GM20431 (cell line): ENCODE data around the gene TIPARP.

Experiments used
- in situ Hi-C: fragments of 300-500 bp; cut with MseI, MboI; formaldehyde crosslinking; loops from one replicate; pipeline ENCODE4 v1.15.0; 2020; ENCODE audit warnings: low sequenced_read_pairs; ENCODE audit not compliant: unreplicated experiment

The TIPARP gene

DNA sequence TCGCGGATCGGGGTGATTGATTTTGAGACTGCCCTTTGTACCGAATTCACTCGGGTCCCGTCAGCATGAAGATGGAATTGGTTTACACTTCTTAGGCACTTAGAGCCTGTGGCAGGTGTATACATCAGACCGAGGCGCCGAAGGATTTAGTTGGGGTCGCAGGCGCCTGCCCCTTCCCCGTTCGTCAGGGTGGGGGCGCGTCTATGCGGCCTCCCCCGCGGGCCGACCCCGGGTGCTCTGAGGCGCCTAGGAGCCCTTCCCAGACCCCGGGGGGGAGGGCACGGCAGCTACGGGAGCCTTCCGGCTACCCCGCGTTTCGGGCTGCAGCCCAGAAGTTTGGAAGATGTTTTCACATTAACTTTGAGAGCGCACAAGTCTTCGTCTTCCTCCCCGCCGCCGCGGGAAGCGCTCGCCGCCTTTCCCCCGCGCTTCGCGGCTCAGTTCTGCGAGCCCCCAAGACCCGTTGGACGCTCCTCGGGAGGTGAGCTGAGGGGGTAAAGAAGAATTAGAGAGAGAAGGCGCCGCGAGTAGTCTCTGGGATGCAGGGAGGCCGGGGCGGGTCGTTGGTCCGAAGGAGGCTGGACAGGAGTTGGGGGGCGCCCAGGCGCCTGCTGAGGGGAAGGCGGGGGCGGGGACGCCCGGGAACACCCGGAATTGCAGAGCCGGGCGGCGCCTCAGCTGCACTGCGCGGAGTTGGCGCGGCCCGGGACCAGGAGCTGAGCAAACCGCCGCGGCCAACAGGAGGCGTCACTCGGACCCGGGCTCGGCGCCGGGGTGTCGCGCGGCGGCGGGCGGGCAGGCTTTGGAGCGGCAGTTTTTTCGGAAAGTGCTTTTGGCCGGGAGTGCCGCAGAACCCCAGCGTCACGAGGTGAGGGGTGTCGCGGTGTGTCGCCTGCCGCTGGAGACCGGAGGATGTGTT lies 780 bp downstream of the TIPARP start:
- in situ Hi-C loops, result loop anchor here (10.0 to 25.0 kb wide), 2 partner anchors 113 to 410 kb away; partner anchors contain the start of gene SSR3

DNA sequence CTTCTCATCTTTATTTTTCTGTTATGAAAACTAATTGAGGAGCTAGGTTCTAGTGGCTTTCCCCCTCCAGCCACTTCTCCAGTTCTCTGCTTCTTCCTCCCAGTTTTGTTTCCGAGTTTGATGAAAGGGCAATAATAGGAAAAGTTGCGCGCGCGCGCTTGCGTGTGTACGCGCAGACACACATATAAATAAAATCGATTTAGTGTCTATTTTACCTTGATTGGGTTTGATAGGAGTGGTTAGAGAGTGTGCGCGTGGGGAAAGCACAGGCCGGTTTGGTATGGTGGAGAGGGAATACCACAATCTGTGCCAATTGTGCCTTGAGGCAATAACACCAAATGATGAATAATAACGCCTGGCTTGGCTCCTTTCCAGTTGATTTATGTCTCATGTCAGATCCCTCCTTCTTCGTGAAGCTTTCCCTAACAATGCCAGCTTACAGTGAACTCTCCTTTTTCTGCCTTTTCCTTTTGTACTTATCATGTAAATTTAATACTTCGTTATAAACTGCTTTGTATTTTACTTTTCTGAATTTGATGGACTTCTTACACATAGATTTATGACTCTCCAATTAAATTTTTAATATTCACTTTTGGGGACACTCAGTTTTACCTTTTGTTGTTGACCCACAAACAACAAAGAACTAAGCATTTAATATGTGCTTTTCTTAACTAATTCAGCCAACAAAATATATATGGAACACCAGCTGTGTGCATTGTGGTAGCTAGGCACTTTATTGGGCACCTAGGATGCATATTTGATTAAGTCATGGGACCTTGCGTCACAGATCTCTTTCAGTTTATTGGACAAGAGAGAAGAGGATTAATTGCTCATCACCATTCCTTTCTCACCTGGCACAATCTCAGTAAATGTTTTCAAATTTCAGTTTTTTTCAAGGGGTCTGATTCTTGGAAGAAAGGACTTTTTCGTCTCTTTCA lies 1.7 kb downstream of the TIPARP start:
- in situ Hi-C loops, result loop anchor here (10.0 kb wide), 1 partner anchor 409 kb away; no protein-coding TSS in a partner anchor

DNA sequence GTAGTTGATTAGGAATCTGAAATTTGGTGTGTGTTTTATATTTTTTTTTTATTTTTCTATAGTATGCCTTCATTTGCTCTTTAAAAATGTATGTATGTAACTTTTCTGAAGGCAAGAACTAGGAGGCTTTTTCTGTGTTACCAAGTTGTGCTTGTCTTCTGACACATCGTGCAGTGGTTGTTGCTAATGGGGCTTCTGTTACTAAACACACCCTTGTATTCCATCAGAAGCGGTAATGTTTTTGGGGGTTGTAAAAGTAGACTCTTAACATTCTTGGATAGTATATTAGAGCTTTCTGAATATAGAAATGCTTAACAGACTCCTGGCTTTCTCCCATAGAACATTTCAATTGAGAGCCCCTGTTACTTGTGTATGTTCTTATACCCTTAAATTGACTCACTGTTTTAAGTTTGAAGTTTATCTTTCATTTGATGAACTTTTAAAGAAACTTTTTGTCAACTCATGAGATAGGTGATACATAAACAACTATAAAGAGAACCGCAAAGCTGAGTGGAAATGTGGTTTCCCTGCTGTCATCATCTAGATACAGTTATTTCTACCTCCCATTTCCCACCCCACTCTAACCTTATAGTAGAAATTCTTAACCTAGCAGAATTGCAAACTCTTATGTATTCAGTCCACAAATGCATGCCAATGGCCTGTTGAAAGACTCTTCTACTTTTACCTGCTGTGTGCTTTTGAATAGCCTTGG lies 2.5 kb downstream of the TIPARP start:
- in situ Hi-C loops, result loop anchor here (10.0 kb wide), 1 partner anchor 408 kb away; no protein-coding TSS in a partner anchor

DNA sequence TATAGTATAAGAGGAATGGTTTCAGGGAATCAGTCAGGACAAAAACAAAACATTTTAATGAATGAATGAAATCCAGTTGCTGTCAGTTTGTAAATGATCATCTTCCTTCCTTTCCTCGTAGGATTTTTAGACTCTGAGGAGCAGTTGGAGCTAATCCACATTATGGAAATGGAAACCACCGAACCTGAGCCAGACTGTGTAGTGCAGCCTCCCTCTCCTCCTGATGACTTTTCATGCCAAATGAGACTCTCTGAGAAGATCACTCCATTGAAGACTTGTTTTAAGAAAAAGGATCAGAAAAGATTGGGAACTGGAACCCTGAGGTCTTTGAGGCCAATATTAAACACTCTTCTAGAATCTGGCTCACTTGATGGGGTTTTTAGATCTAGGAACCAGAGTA lies 3.1 kb downstream of the TIPARP start:
- in situ Hi-C loops, result loop anchor here (10.0 kb wide), 1 partner anchor 407 kb away; no protein-coding TSS in a partner anchor

DNA sequence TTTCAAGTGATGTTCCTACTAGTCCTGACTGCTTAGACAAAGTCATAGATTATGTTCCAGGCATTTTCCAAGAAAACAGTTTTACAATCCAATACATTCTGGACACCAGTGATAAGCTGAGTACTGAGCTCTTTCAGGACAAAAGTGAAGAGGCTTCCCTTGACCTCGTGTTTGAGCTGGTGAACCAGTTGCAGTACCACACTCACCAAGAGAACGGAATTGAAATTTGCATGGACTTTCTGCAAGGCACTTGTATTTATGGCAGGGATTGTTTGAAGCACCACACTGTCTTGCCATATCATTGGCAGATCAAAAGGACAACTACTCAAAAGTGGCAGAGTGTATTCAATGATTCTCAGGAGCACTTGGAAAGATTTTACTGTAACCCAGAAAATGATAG lies 3.8 kb downstream of the TIPARP start:
- in situ Hi-C loops, result loop anchor here (10.0 kb wide), 1 partner anchor 407 kb away; no protein-coding TSS in a partner anchor

DNA sequence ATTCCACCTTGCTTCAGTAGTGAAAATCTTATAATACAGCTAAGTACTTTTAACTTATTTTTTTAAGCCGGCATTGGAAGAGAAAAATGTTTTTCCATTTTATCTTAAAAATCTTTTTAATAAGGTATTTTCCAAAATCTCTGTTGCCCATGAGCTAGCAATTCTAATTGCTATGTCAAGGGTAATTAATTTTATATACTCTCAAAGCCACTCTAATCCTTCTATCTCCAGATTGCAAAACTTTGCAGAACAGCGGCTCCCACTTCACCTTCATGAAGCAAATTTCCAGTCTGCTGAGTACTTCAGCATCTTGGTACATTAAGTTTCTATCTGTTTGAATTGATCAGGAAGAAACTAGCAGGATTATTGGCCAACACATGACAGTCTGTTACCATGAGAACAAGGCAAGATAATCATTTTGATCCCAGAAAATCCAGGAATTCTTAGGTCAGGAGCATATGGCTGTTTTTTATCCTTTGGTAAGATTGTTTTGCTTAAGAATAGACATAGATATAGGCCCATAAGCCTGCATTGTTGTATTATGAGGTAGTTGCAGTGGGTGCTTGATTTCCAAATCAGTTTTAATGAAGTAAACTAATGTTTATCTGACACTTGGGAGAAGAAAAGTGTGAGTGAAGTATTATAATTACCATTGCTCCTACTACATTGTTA lies 6.0 kb downstream of the TIPARP start:
- in situ Hi-C loops, result no loop called here

DNA sequence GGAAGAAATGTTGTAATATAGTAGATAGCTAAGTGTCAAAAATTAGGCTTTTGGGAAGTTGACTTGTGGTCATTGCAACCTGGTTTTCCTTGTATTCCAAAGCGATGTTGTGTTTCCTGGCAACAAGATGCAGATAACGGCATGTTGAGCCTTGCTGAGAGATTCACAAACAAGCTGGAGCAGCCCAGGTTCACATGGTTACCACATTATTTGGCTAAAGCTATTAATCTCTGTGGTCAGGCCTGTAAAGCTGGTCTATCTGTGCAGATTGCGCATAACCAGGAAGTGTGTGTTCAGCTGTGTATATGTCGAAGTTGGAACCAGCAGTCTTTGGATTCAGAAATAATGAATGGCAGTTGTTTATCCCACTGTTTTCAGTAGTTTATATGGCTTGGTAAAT lies 6.6 kb downstream of the TIPARP start:
- in situ Hi-C loops, result no loop called here

DNA sequence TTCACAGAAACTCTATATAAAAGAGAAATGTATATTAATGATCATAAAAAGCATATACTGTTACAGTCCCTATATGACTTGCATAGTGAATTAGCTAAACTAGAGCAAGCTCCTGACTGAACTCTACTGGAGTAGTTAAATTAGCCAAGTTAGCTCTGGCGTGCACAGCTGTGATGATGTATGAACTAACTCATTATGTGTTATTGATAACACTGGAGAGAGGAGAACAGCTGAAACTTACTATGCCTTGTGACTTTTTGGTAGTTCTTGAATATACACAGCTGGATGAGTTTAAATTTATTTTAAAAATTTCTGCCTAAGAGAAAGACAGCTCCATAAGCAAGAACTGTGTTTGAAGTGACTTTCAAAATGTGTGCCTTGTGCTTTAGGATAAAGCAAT lies 8.1 kb downstream of the TIPARP start:
- in situ Hi-C loops, result no loop called here

DNA sequence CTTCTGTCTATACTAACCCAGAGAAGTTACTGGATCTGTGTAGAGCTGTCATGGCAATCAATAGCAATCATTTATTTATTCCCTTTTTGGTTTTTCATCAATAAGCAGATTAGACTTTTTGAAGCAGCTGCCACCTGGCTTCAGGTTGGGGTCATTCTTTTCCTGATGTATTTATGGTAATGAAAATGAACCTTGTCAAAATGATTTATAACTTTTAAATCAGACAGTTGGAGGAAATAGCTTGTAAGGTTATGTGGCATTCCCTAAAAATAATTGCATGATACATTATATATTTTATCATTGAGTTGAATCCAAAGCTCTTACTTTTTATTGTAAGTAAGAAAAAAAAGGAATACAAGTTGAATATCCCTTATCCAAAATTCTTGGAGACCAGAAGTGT lies 8.6 kb downstream of the TIPARP start:
- in situ Hi-C loops, result no loop called here

DNA sequence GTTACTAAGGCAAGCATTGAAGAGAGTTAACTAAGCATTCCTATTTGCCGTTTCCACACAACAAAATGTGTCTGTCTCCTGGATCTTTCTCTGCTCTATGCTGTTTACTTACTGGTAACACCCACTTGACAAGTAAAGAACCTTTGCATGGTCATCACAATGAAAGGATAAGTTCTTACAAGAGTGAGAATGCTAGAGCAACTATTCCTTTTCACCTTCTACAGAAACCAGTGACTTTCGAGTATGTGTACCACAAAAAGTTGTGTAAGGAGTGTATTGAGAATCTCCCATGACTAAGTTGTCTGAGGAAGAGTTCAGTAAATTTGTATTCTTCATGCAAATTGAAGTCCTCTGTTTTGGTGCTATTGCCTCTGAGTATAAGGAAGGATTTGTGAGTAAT lies 10.8 kb downstream of the TIPARP start:
- in situ Hi-C loops, result no loop called here

DNA sequence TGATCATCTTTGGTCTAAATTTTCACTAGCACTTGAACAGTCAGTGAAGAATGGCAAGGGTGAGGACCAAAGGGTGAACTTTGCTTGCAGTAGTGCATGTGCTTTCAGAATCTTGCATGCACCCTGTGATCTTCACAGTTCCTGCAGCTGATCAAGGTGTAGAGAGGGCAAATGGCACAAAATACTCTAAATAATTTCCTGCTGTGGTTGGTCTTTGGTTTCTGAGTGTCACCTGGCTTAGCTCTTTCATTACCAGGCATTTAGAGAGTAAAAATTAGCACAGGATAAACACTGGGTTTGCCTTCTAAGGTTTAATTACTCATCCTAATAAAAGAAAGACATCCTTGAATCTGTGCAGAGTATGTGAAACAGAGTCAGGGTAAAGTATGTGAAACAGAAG lies 11.4 kb downstream of the TIPARP start:
- in situ Hi-C loops, result no loop called here

DNA sequence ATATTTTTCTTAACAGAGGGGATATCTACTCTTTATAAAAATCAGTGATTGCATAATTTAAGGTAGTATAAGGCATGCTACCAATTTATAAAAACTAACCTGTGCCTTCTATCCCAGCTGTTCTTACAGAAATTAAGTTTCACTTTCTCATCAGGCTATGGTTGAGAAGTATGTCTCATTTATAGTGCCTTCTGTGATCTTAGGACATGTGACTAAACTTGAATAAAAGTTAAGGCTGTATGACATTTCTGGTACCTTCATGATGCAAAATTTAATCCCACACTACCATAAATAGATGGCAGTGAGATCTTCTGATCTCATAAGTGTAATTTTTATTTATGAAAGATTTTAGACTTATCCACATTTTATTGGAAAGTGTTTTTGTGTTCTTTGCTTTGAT lies 12.6 kb downstream of the TIPARP start:
- in situ Hi-C loops, result no loop called here

DNA sequence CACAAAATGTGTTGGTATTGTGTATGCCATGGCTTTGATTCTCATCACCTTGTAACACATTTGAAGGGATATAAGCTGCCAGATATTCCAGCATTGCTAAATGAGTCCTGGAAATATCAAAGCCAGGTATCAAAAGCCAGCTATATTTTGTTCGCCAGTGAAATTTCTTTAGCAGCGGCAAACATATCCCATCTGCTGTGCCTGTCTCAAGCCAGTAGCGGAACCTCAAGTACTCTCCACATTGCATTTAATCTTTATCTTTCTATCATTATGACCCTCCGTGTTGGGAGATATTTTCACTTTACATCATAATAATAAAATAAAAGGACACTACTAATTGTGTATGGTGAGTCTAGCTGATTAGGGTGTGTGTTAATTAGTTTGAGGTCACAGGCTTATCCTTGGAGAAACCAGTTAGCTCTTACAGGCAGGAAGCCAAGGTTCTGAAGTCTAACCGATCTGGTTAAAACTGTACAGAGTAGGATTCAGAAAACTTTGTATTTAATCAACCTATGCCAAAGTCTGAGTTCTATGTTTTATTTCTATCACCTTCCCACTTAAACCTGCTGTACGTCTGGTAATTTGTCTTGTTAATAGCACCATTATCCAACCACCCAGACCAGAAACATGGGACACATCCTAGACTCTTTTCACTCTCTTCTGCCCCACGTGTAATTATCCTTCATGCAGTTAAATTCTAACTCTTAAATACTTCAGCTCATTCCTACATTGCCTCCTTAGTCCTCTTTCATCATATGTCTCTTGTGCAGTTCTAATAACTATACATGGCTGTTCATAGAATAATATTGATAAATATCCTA lies 14.5 kb downstream of the TIPARP start:
- in situ Hi-C loops, result no loop called here

DNA sequence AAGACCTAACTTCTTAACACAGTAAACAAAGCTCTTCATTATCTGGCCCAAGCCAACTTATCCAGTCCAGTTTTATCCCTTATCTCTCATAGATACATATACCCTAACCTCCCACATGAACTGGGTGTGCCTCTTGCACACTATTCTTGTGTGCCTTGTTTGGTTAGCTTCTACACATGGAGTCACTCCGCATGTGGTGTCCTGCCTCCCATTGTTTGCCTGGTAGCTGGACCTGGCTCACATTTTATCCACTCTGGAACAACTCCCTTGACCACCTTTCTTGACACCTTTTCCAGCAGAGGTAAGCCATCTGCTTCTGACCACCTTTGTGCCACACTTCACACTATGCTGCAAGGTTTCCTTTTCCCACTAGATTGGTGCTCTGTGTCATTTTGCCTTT lies 15.2 kb downstream of the TIPARP start:
- in situ Hi-C loops, result no loop called here

DNA sequence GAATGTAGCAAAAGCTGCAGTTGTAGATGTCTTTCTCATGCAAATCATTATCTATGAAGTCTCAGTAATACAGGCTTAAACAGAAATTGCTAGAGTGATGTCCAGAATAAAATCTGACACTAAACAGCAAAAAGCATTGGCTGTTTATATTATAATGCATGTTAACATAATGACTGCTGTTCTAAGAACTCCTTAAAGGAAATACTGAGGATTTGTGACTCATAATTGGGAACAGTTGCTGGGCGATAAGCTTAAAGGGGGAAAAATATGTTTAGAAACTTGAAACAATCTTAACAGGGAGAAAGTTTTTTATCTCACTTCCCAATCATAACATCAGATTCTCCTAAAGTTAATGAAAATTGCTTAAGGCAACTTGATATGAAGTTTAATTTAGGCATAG lies 17.5 kb downstream of the TIPARP start:
- in situ Hi-C loops, result no loop called here

DNA sequence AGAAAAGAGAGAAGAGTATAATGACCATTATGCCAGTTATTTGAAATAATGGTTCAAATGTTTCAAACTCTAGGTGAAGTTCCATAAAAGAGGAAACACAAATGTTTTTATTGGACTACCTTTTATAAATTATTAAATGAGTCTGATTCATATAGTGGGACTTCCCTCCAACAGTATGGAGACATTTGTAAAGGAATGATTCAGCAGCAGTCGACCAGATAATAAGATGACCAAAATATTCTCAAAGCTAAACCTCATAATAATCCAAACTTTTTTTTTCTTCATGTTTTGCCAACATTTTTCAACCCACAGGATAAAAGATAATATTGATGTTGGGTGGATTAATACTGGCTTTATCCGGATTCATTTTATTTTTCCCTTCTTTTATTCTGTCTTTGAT lies 18.8 kb downstream of the TIPARP start:
- in situ Hi-C loops, result no loop called here

DNA sequence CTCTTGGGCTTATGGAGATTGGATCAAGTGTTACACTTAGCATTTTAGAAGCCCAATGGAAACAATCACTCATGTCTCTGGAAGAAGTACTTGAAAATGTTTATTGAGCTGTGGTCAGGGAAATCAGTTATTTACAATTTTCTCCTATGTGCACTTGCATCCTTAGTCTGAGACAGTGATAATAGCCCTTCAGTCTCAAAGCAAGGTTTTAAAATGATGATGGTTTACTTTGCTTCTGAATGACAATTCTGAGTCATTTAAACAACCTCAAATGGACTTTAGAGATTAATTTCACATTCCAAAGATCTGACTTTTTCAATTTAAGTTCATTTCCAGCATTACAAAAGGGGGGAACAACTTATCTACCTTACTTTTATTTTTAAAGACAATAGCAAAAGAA lies 20.1 kb downstream of the TIPARP start:
- in situ Hi-C loops, result no loop called here

DNA sequence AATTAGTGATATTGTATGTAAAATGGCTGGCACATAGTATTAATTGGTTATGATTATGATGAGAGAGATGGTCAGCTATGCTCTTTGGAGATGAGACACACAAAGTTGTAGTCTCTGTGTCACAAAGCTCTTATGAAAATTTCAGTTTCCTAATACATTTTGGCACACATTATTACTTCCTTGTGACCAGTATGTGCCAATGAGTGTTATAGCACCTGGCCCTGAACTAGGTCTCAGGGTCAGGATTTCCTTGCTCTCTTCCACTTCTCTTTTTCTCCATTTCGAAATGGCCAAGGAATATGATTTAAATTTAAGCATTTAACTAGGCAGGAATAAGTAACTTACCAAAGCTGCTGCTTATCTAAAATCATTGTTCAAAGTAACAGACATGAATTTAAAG lies 28.0 kb downstream of the TIPARP start:
- in situ Hi-C loops, result no loop called here
